H9 (cell line): ENCODE results near the gene ALG8. TPM values are rescaled to one million over a fixed set of nuclear protein-coding genes. Genes with fewer than 3 reads are reported as not detected.
"Not testable (repeated sequence)": the region's sequence is repeated elsewhere in the genome, so short reads cannot be mapped to it uniquely, and the experiment has no call there.

Experiments used
- DNase-seq: peaks from one replicate; pipeline ENCODE4 v3.0.0-alpha.2; 2017
- H2AFZ ChIP-seq: one replicate; pipeline ENCODE4 v1.6.1; 2013; ENCODE audit warnings: mild to moderate bottlenecking, low read length, control low read depth, moderate library complexity
- H2AK5ac ChIP-seq: 2 replicates; pipeline ENCODE4 v1.6.1; 2013; ENCODE audit warnings: low read length, control low read depth, mixed read lengths; ENCODE audit not compliant: insufficient read length
- H2BK120ac ChIP-seq: one replicate; pipeline ENCODE4 v1.6.1; 2013; ENCODE audit warnings: low read depth, mild to moderate bottlenecking, low read length, control low read depth, inconsistent platforms; ENCODE audit not compliant: poor library complexity, severe bottlenecking
- H2BK12ac ChIP-seq: 2 replicates; pipeline ENCODE4 v1.6.1; 2013; ENCODE audit warnings: low read length, control low read depth, mixed read lengths, low read depth; ENCODE audit not compliant: insufficient read length
- H2BK15ac ChIP-seq: 2 replicates; pipeline ENCODE4 v1.6.1; 2013; ENCODE audit warnings: low read depth, low read length, control low read depth
- H2BK20ac ChIP-seq: one replicate; pipeline ENCODE4 v1.6.1; 2013; ENCODE audit warnings: low read depth, mild to moderate bottlenecking, low read length, control low read depth, inconsistent platforms; ENCODE audit not compliant: poor library complexity, severe bottlenecking
- H2BK5ac ChIP-seq: 2 replicates; pipeline ENCODE4 v1.6.1; 2013; ENCODE audit warnings: low read length, control low read depth, mixed read lengths; ENCODE audit not compliant: insufficient read length
- H3K14ac ChIP-seq: 2 replicates; pipeline ENCODE4 v1.6.1; 2013; ENCODE audit warnings: low read length, control low read depth; ENCODE audit not compliant: insufficient read depth
- H3K18ac ChIP-seq: 2 replicates; pipeline ENCODE4 v1.6.1; 2013; ENCODE audit warnings: low read depth, mild to moderate bottlenecking, mixed read lengths, low read length, control low read depth; ENCODE audit not compliant: insufficient read length
- H3K23ac ChIP-seq: 2 replicates; pipeline ENCODE4 v1.6.1; 2013; ENCODE audit warnings: low read length, control low read depth, mixed read lengths, low read depth; ENCODE audit not compliant: insufficient read length
- H3K23me2 ChIP-seq: 2 replicates; pipeline ENCODE4 v1.6.1; 2013; ENCODE audit warnings: low read depth, mild to moderate bottlenecking, mixed read lengths, low read length, control low read depth; ENCODE audit not compliant: insufficient read length, poor library complexity, severe bottlenecking
- H3K27ac ChIP-seq: 2 replicates; pipeline ENCODE4 v1.5.1; 2013; ENCODE audit warnings: low read length, control low read depth, mixed read lengths, low read depth; ENCODE audit not compliant: insufficient read length
- H3K27me3 ChIP-seq: 2 replicates; pipeline ENCODE4 v1.6.1; 2013; ENCODE audit warnings: low read length, control low read depth, inconsistent platforms; ENCODE audit not compliant: insufficient read depth
- H3K4ac ChIP-seq: 2 replicates; pipeline ENCODE4 v1.6.1; 2013; ENCODE audit warnings: low read depth, mild to moderate bottlenecking, control low read depth, inconsistent platforms, low read length, moderate library complexity
- H3K4me1 ChIP-seq: 2 replicates; pipeline ENCODE4 v1.6.1; 2013; ENCODE audit warnings: low read length, control low read depth, inconsistent platforms; ENCODE audit not compliant: insufficient read depth
- H3K4me2 ChIP-seq: 2 replicates; pipeline ENCODE4 v1.6.1; 2013; ENCODE audit warnings: low read length, control low read depth, mixed read lengths; ENCODE audit not compliant: insufficient read length, insufficient read depth
- H3K56ac ChIP-seq: 2 replicates; pipeline ENCODE4 v1.6.1; 2013; ENCODE audit warnings: low read depth, mild to moderate bottlenecking, mixed read lengths, low read length, control low read depth; ENCODE audit not compliant: insufficient read length
- H3K79me1 ChIP-seq: 2 replicates; pipeline ENCODE4 v1.6.1; 2013; ENCODE audit warnings: low read depth, mild to moderate bottlenecking, moderate library complexity, low read length, control low read depth, inconsistent platforms; ENCODE audit not compliant: insufficient read depth, poor library complexity, severe bottlenecking
- H3K79me2 ChIP-seq: 2 replicates; pipeline ENCODE4 v1.6.1; 2013; ENCODE audit warnings: low read length, control low read depth, inconsistent platforms; ENCODE audit not compliant: insufficient read depth
- H3K9ac ChIP-seq: 2 replicates; pipeline ENCODE4 v1.6.1; 2013; ENCODE audit warnings: low read length, control low read depth, mixed read lengths; ENCODE audit not compliant: insufficient read length; ENCODE audit errors: extremely low read depth
- H3K9me3 ChIP-seq: one replicate; pipeline ENCODE4 v1.6.1; 2013; ENCODE audit warnings: low read depth, low read length, inconsistent platforms; ENCODE audit not compliant: control insufficient read depth
- H3T11ph ChIP-seq: one replicate; pipeline ENCODE4 v1.6.1; 2013; ENCODE audit warnings: mild to moderate bottlenecking, low read length, control low read depth, inconsistent platforms
- H4K20me1 ChIP-seq: one replicate; pipeline ENCODE4 v1.6.1; 2013; ENCODE audit not compliant: control insufficient read depth, insufficient read length, insufficient read depth
- H4K5ac ChIP-seq: 2 replicates; pipeline ENCODE4 v1.6.1; 2013; ENCODE audit warnings: low read depth, mild to moderate bottlenecking, mixed read lengths, low read length, control low read depth; ENCODE audit not compliant: insufficient read length
- H4K8ac ChIP-seq: replicated peaks from 2 replicates; pipeline ENCODE4 v1.6.1; 2013; ENCODE audit warnings: low read length, control low read depth, mixed read lengths, low read depth; ENCODE audit not compliant: insufficient read length
- H4K91ac ChIP-seq: 2 replicates; pipeline ENCODE4 v1.6.1; 2013; ENCODE audit warnings: low read depth, mild to moderate bottlenecking, moderate library complexity, mixed read lengths, low read length, control low read depth; ENCODE audit not compliant: insufficient read length
- H3K27ac Mint-ChIP-seq, 3 experiments: 2 replicates in 2 of 3; 3 replicates in 1 of 3; pipeline ENCODE4 v1.8.0; 2020 to 2021; ENCODE audit warnings: mixed read lengths in 3 of 3, mild to moderate bottlenecking in 1 of 3, moderate library complexity in 1 of 3
- H3K27me3 Mint-ChIP-seq: 2 replicates; pipeline ENCODE4 v1.8.0; 2021; ENCODE audit warnings: low read depth, mild to moderate bottlenecking, moderate library complexity, mixed read lengths
- H3K36me3 Mint-ChIP-seq, 3 experiments: 2 replicates in 2 of 3; 3 replicates in 1 of 3; pipeline ENCODE4 v1.8.0; 2020 to 2021; ENCODE audit warnings: low read depth in 3 of 3, mixed read lengths in 3 of 3; ENCODE audit not compliant: insufficient read depth in 1 of 3
- H3K4me1 Mint-ChIP-seq, 2 experiments: 2 replicates each; pipeline ENCODE4 v1.8.0; 2020; ENCODE audit warnings: mixed read lengths in 2 of 2
- H3K4me3 Mint-ChIP-seq, 2 experiments: 2 replicates in 1 of 2; 3 replicates in 1 of 2; pipeline ENCODE4 v1.8.0; 2020 to 2021; ENCODE audit warnings: mild to moderate bottlenecking in 2 of 2, mixed read lengths in 2 of 2, moderate library complexity in 1 of 2
- H3K9me3 Mint-ChIP-seq, 2 experiments: 2 replicates in 1 of 2; 3 replicates in 1 of 2; pipeline ENCODE4 v1.8.0; 2020; ENCODE audit warnings: mild to moderate bottlenecking in 2 of 2, mixed read lengths in 2 of 2, moderate library complexity in 1 of 2
- WGBS: extraction: QIAGEN DNeasy Blood & Tissue Kit; methylation state at CpG from one replicate; pipeline ENCODE4 v1.1.7; 2013; ENCODE audit warnings: missing lambda C conversion rate, low lambda C conversion rate, mixed read lengths; ENCODE audit not compliant: insufficient read length; ENCODE audit errors: extremely low coverage; 5-methylcytosine and 5-hydroxymethylcytosine counted together
- total RNA-seq: library from RNA; stranded (reverse); gene quantifications from 2 replicates; pipeline ENCODE4 v1.2.1, GENCODE V29; 2021
- TF ChIP-seq, protein P1 (sequence below): fragments of 200-600 bp; sonication (generic); conservative IDR thresholded peaks from 3 replicates; pipeline ENCODE4 v1.8.0; 2021; ENCODE audit warnings: antibody characterized with exemption, mild to moderate bottlenecking

The ALG8 gene
- total RNA-seq, 1 experiment from 2014 or later = 77.5 TPM

DNA sequence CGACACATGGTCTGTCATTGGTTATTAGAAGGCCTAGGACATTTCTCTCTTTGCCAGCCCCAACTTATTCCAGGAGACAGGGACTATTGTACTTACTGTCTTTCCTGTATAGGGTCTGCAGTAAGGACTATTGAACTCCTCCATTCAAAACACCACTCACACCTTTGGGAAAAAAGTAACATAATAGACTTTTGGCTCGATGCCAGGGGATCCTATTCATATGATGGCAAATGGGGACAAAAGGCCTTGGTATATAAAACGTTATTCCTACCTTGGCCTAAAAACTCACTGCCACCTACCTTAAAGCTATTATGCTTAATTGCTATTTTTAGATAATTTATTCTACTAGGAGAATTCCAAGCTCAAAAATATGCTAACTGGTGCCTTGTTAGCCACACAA lies 53.5 kb downstream of the ALG8 start:
- H3K23me2 ChIP-seq = no peaks in the 10 kb centered on the region
- no peak overlapping the region for H2BK12ac ChIP-seq
- H4K20me1 ChIP-seq = no peaks in the 10 kb centered on the region
- no peak overlapping the region for H4K5ac ChIP-seq
- H3K4me1 ChIP-seq = no peaks in the 10 kb centered on the region
- no peak overlapping the region for H2AK5ac ChIP-seq
- Mint-ChIP-seq H3K36me3 (no peaks in the 10 kb centered on the region), H3K27me3 (peaks cover 9% of the 10 kb centered on the region), H3K4me3 (no peak overlapping the region), H3K27ac (no peak overlapping the region), H3K9me3 (no peaks in the 10 kb centered on the region; a peak in 1 of 5 replicates), H3K4me1 (peaks cover under 1 to 6% of the 10 kb centered on the region in 2 experiments; a peak in 1 of 4 replicates)
- no peak overlapping the region for H3K4me2 ChIP-seq
- no peak overlapping the region for H2AFZ ChIP-seq
- DNase-seq = no peak
- WGBS = no CpG with 5 or more reads among the region's 3 CpGs
- H3K56ac ChIP-seq = no peak overlapping the region
- no peaks in the 10 kb centered on the region for H3K79me1 ChIP-seq
- H3K27ac ChIP-seq = no peak overlapping the region
- H3K79me2 ChIP-seq = no peaks in the 10 kb centered on the region
- H2BK5ac ChIP-seq = no peak overlapping the region
- H3T11ph ChIP-seq = no peak overlapping the region
- H3K27me3 ChIP-seq = no peaks in the 10 kb centered on the region
- H3K14ac ChIP-seq = no peak overlapping the region
- H2BK120ac ChIP-seq = no peak overlapping the region
- TF ChIP-seq, protein P1, sequence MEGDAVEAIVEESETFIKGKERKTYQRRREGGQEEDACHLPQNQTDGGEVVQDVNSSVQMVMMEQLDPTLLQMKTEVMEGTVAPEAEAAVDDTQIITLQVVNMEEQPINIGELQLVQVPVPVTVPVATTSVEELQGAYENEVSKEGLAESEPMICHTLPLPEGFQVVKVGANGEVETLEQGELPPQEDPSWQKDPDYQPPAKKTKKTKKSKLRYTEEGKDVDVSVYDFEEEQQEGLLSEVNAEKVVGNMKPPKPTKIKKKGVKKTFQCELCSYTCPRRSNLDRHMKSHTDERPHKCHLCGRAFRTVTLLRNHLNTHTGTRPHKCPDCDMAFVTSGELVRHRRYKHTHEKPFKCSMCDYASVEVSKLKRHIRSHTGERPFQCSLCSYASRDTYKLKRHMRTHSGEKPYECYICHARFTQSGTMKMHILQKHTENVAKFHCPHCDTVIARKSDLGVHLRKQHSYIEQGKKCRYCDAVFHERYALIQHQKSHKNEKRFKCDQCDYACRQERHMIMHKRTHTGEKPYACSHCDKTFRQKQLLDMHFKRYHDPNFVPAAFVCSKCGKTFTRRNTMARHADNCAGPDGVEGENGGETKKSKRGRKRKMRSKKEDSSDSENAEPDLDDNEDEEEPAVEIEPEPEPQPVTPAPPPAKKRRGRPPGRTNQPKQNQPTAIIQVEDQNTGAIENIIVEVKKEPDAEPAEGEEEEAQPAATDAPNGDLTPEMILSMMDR = no peak
- H3K9me3 ChIP-seq = no peaks in the 10 kb centered on the region
- no peak overlapping the region for H2BK20ac ChIP-seq
- no peak overlapping the region for H3K4ac ChIP-seq
- no peak overlapping the region for H4K91ac ChIP-seq
- H3K23ac ChIP-seq = no peak overlapping the region
- no peak overlapping the region for H3K18ac ChIP-seq
- H3K9ac ChIP-seq = no peak overlapping the region
- H2BK15ac ChIP-seq = no peak overlapping the region
- no peak overlapping the region for H4K8ac ChIP-seq

GRCh38 chr11:78084506-78084905 lies 54.9 kb downstream of the ALG8 start:
- not testable (repeated sequence) for H4K5ac ChIP-seq, H3K4me2 ChIP-seq, H3K4me1 Mint-ChIP-seq, H3K9me3 ChIP-seq, H3K23me2 ChIP-seq, H4K8ac ChIP-seq, H2BK15ac ChIP-seq, H3K27ac ChIP-seq, H3K56ac ChIP-seq, H3K27me3 ChIP-seq, H3K23ac ChIP-seq, H2BK120ac ChIP-seq, H4K20me1 ChIP-seq, H2BK5ac ChIP-seq, H2BK20ac ChIP-seq, H3K36me3 Mint-ChIP-seq, H3K14ac ChIP-seq, H2AFZ ChIP-seq, H3K27ac Mint-ChIP-seq, DNase-seq, H3K79me2 ChIP-seq, H3K18ac ChIP-seq, H3K4me1 ChIP-seq, H2BK12ac ChIP-seq, H3K4ac ChIP-seq, H3K4me3 Mint-ChIP-seq, H3K9ac ChIP-seq, H3T11ph ChIP-seq, H3K9me3 Mint-ChIP-seq, H2AK5ac ChIP-seq, H3K79me1 ChIP-seq, H4K91ac ChIP-seq
- H3K27me3 Mint-ChIP-seq = peaks cover 10% of the 10 kb centered on the region
- WGBS = 100% methylated on average over 1 of the region's 8 CpGs
